H1 (cell line): ENCODE measurements around the gene PRRT4. TPM values are rescaled to one million over a fixed set of nuclear protein-coding genes. Genes with fewer than 3 reads are reported as not detected.

Source experiments
- CTCF ChIA-PET: fragments of 300-600 bp; sonication (Branson Sonifier 250); formaldehyde crosslinking; loops from one replicate; lab custom pipeline; 2021; ENCODE audit not compliant: partially characterized antibody; lab: Charles Lee
- POLR2A ChIA-PET: fragments of 300-600 bp; sonication (Branson Sonifier 250); formaldehyde crosslinking; loops from one replicate; lab custom pipeline; 2021; ENCODE audit warnings: inconsistent platforms; ENCODE audit not compliant: partially characterized antibody; lab: Charles Lee
- DNase-seq, 2 experiments: peaks; one replicate each; pipeline versions ENCODE4 v3.0.0 to v3.0.0-alpha.2; 2010 to 2022; ENCODE audit warnings: low spot score in 2 of 2, low read depth in 1 of 2, mixed read lengths in 1 of 2
- FAIRE-seq: peaks from 2 replicates; lab custom pipeline; 2011; peaks lifted over from hg19 to GRCh38; lab: Jason Lieb, UNC
- H2AFZ ChIP-seq: 2 replicates; pipeline ENCODE4 v1.8.1; 2012; ENCODE audit warnings: low read length, inconsistent platforms
- H2AK5ac ChIP-seq: 2 replicates; pipeline ENCODE4 v1.6.1; 2013; ENCODE audit warnings: low read depth, low read length
- H2BK120ac ChIP-seq: replicated peaks from 2 replicates; pipeline ENCODE3; 2013; ENCODE audit warnings: low read depth, low read length, inconsistent platforms
- H2BK12ac ChIP-seq: 2 replicates; pipeline ENCODE4 v1.6.1; 2013; ENCODE audit warnings: low read depth, low read length
- H2BK15ac ChIP-seq: 2 replicates; pipeline ENCODE4 v1.6.1; 2013; ENCODE audit warnings: low read length
- H2BK20ac ChIP-seq: 2 replicates; pipeline ENCODE4 v1.6.1; 2013; ENCODE audit warnings: low read length
- H2BK5ac ChIP-seq: 2 replicates; pipeline ENCODE4 v1.6.1; 2013; ENCODE audit warnings: low read depth, low read length
- H3K14ac ChIP-seq: 2 replicates; pipeline ENCODE4 v1.6.1; 2013; ENCODE audit warnings: inconsistent platforms; ENCODE audit not compliant: insufficient read length
- H3K18ac ChIP-seq: 2 replicates; pipeline ENCODE4 v1.6.1; 2013; ENCODE audit warnings: low read length; ENCODE audit errors: extremely low read depth
- H3K23ac ChIP-seq: 2 replicates; pipeline ENCODE4 v1.6.1; 2013; ENCODE audit warnings: inconsistent platforms; ENCODE audit not compliant: insufficient read length
- H3K23me2 ChIP-seq: 2 replicates; pipeline ENCODE4 v1.6.1; 2013; ENCODE audit warnings: low read depth, low read length
- H3K27ac ChIP-seq: 2 replicates; pipeline ENCODE4 v1.6.1; 2011; ENCODE audit warnings: low read depth, low read length, inconsistent platforms
- H3K27me3 ChIP-seq, 4 experiments: replicated peaks in 1 of 4; 1 replicate in 1 of 4; 2 replicates in 3 of 4; pipeline versions ENCODE4 v1.6.1 to v1.8.1; 2011 to 2013; ENCODE audit warnings: low read length in 3 of 4, mild to moderate bottlenecking in 3 of 4, inconsistent platforms in 2 of 4, mixed read lengths in 2 of 4, moderate library complexity in 1 of 4; ENCODE audit not compliant: control insufficient read depth in 3 of 4, insufficient read depth in 3 of 4; ENCODE audit errors: extremely low read depth in 1 of 4
- H3K36me3 ChIP-seq, 4 experiments: 2 replicates each; pipeline versions ENCODE4 v1.6.1 to v1.8.1; 2011 to 2013; ENCODE audit warnings: mild to moderate bottlenecking in 4 of 4, low read length in 3 of 4, moderate library complexity in 2 of 4, control low read depth in 1 of 4, inconsistent platforms in 1 of 4; ENCODE audit not compliant: insufficient read depth in 4 of 4, control insufficient read depth in 2 of 4
- H3K4ac ChIP-seq: replicated peaks from 2 replicates; pipeline ENCODE3; 2013; ENCODE audit warnings: low read length, low read depth, mixed read lengths, inconsistent platforms; ENCODE audit not compliant: insufficient read length
- H3K4me1 ChIP-seq, 4 experiments: replicated peaks in 1 of 4; 1 replicate in 1 of 4; 2 replicates in 3 of 4; pipeline versions ENCODE4 v1.6.1 to v1.8.1; 2011 to 2013; ENCODE audit warnings: low read length in 3 of 4, inconsistent platforms in 2 of 4, mixed read lengths in 1 of 4; ENCODE audit not compliant: insufficient read depth in 4 of 4, control insufficient read depth in 3 of 4
- H3K4me2 ChIP-seq, 2 experiments: 2 replicates each; pipeline versions ENCODE4 v1.6.1 to v1.8.1; 2011 to 2013; ENCODE audit warnings: low read depth in 2 of 2, low read length in 2 of 2, control low read depth in 1 of 2, inconsistent platforms in 1 of 2, mild to moderate bottlenecking in 1 of 2; ENCODE audit not compliant: insufficient read depth in 1 of 2
- H3K4me3 ChIP-seq, 4 experiments: fragments of 200-600, 300-600 bp in 1 of 4; sonication (generic), shearing (Covaris generic), sonication (Bioruptor Twin) in 1 of 4; 2 replicates each; pipeline versions ENCODE4 v1.5.1 to v1.8.1; 2011 to 2016; ENCODE audit warnings: low read length in 4 of 4, low read depth in 3 of 4, control low read depth in 2 of 4, inconsistent platforms in 2 of 4, mild to moderate bottlenecking in 2 of 4, mixed read lengths in 1 of 4, moderate library complexity in 1 of 4; ENCODE audit not compliant: insufficient read depth in 2 of 4; ENCODE audit errors: extremely low read depth in 1 of 4
- H3K56ac ChIP-seq: replicated peaks from 2 replicates; pipeline ENCODE3; 2013; ENCODE audit warnings: low read depth, mild to moderate bottlenecking, mixed read lengths, low read length, inconsistent platforms; ENCODE audit not compliant: insufficient read length
- H3K79me1 ChIP-seq: 2 replicates; pipeline ENCODE4 v1.6.1; 2013; ENCODE audit warnings: low read depth, low read length, control low read depth
- H3K79me2 ChIP-seq, 2 experiments: 2 replicates each; pipeline versions ENCODE4 v1.6.1 to v1.8.1; 2012 to 2013; ENCODE audit warnings: low read length in 2 of 2, mild to moderate bottlenecking in 2 of 2, inconsistent platforms in 1 of 2; ENCODE audit not compliant: insufficient read depth in 2 of 2, control insufficient read depth in 1 of 2
- H3K9ac ChIP-seq, 4 experiments: replicated peaks in 1 of 4; 1 replicate in 1 of 4; 2 replicates in 3 of 4; pipeline versions ENCODE4 v1.6.1 to v1.8.1; 2011 to 2013; ENCODE audit warnings: low read depth in 3 of 4, low read length in 3 of 4, control low read depth in 2 of 4, mild to moderate bottlenecking in 2 of 4, moderate library complexity in 2 of 4, inconsistent platforms in 1 of 4; ENCODE audit errors: extremely low read depth in 1 of 4
- H3K9me3 ChIP-seq, 2 experiments: 2 replicates each; pipeline versions ENCODE4 v1.6.1 to v1.8.1; 2012 to 2013; ENCODE audit warnings: mild to moderate bottlenecking in 2 of 2, moderate library complexity in 2 of 2, control low read depth in 1 of 2, inconsistent platforms in 1 of 2, low read depth in 1 of 2, low read length in 1 of 2, mixed read lengths in 1 of 2; ENCODE audit not compliant: insufficient read depth in 2 of 2
- H4K20me1 ChIP-seq, 2 experiments: replicated peaks in 1 of 2; 2 replicates each; pipeline versions ENCODE3 to v1.8.1; 2011 to 2013; ENCODE audit warnings: inconsistent platforms in 2 of 2, low read length in 2 of 2, mild to moderate bottlenecking in 1 of 2; ENCODE audit not compliant: insufficient read depth in 2 of 2, control insufficient read depth in 1 of 2
- H4K5ac ChIP-seq: 2 replicates; pipeline ENCODE4 v1.6.1; 2013; ENCODE audit warnings: low read length, low read depth, mixed read lengths, inconsistent platforms; ENCODE audit not compliant: insufficient read length
- H4K8ac ChIP-seq: 2 replicates; pipeline ENCODE4 v1.8.0; 2013; ENCODE audit warnings: mild to moderate bottlenecking, moderate library complexity, low read length, inconsistent platforms; ENCODE audit not compliant: insufficient read depth; ENCODE audit errors: extremely low read depth
- H4K91ac ChIP-seq: replicated peaks from 2 replicates; pipeline ENCODE3; 2013; ENCODE audit warnings: low read length, mixed read lengths, inconsistent platforms; ENCODE audit not compliant: insufficient read length
- ATF3 ChIP-seq: IDR thresholded peaks from 2 replicates; pipeline ENCODE4 v1.6.1; 2011; ENCODE audit warnings: low read depth, mild to moderate bottlenecking, low read length; ENCODE audit not compliant: insufficient read depth
- BACH1 ChIP-seq: IDR thresholded peaks from 2 replicates; pipeline ENCODE4 v1.6.1; 2012; ENCODE audit warnings: low read length, improper control_type of control experiment
- CHD1 ChIP-seq: IDR thresholded peaks from 2 replicates; pipeline ENCODE4 v1.6.1; 2012; ENCODE audit warnings: low read depth, low read length, improper control_type of control experiment
- CREB1 ChIP-seq: IDR thresholded peaks from 2 replicates; pipeline ENCODE4 v1.6.1; 2012; ENCODE audit warnings: inconsistent platforms
- MAFK ChIP-seq: IDR thresholded peaks from 2 replicates; pipeline ENCODE4 v1.6.1; 2012; ENCODE audit warnings: low read depth, mild to moderate bottlenecking, improper control_type of control experiment, low read length
- PHF8 ChIP-seq: fragments of 200-600 bp; sonication (generic); conservative IDR thresholded peaks from 2 replicates; pipeline ENCODE4 v1.7.1; 2012; ENCODE audit warnings: low read depth, mild to moderate bottlenecking, inconsistent platforms, low read length, moderate library complexity
- POLR2AphosphoS5 ChIP-seq: IDR thresholded peaks from 2 replicates; pipeline ENCODE4 v1.6.1; 2011; ENCODE audit warnings: low read depth, low read length
- RBBP5 ChIP-seq: IDR thresholded peaks from 2 replicates; pipeline ENCODE4 v1.7.1; 2012; ENCODE audit warnings: low read depth, mild to moderate bottlenecking, inconsistent platforms, low read length, moderate library complexity, borderline replicate concordance
- RFX5 ChIP-seq: IDR thresholded peaks from 2 replicates; pipeline ENCODE4 v1.6.1; 2011; ENCODE audit warnings: low read depth, low read length, improper control_type of control experiment, borderline replicate concordance
- SIN3A ChIP-seq, 2 experiments: IDR thresholded peaks in 1 of 2; conservative IDR thresholded peaks in 1 of 2; 2 replicates each; pipeline ENCODE4 v1.6.1; 2011 to 2012; ENCODE audit warnings: low read length in 2 of 2, improper control_type of control experiment in 1 of 2, low read depth in 1 of 2, mild to moderate bottlenecking in 1 of 2
- TAF7 ChIP-seq: optimal IDR thresholded peaks from 2 replicates; pipeline ENCODE3; 2011; ENCODE audit warnings: low read depth, mild to moderate bottlenecking, inconsistent platforms, low read length, moderate library complexity, borderline replicate concordance
- USF2 ChIP-seq: IDR thresholded peaks from 2 replicates; pipeline ENCODE4 v1.6.1; 2011; ENCODE audit warnings: low read length, improper control_type of control experiment
- WGBS, 2 experiments: shearing (Covaris generic) in 1 of 2; methylation state at CpG; one replicate each; pipeline versions ENCODE4 v1.1.6 to v1.1.7; 2013 to 2015; ENCODE audit warnings: low lambda C conversion rate in 2 of 2, mixed read lengths in 2 of 2, inconsistent platforms in 1 of 2, low coverage in 1 of 2, missing lambda C conversion rate in 1 of 2; ENCODE audit not compliant: insufficient replicate concordance in 2 of 2, insufficient coverage in 1 of 2, insufficient read length in 1 of 2; ENCODE audit errors: extremely low coverage in 1 of 2, missing lambda C conversion rate in 1 of 2; 5-methylcytosine and 5-hydroxymethylcytosine counted together
- polyA plus RNA-seq, 7 experiments: library from polyadenylated mRNA; depleted of rRNA in 3 of 7; stranded (reverse) in 5 of 7; unstranded in 2 of 7; fragments of >200 nt in 5 of 7; fragments of 200-250 nt in 2 of 7; gene quantifications; 1 replicate in 5 of 7; 2 replicates in 1 of 7; 4 replicates in 1 of 7; pipeline versions ENCODE4 v1.2.1 to v1.2.3, GENCODE V29; 2011 to 2013; ENCODE audit warnings: missing spikeins in 2 of 7, mixed read lengths in 2 of 7
- total RNA-seq: library from RNA; stranded (reverse); fragmentation: NEBNext Ultra II Directional; extraction: Animal tissue kit (Norgen Biotek cat#: 25700); gene quantifications from 2 replicates; pipeline ENCODE4 v1.2.1, GENCODE V29; 2021

The PRRT4 gene
- total and polyA plus RNA-seq, 2 of the 8 experiments (the other 6 are each of a cell fraction or from before 2014, with no cell fraction given): 0.34 to 1.0 TPM

GRCh38 chr7:128363261-128363721, 1.8 kb upstream of the PRRT4 start:
- ChIA-PET CTCF (interaction anchor here (0.6 to 11.5 kb wide), 3 partner anchors 15 to 1369 kb away, joined by 3 to 274 read pairs (median 7); no protein-coding TSS in a partner anchor), POLR2A (no interaction called here)
- H3K4me1 ChIP-seq: peaks cover 0 to 14% (median 7%) of the 10 kb centered on the region in 4 experiments; a peak in 5 of 7 replicates
- no peaks in the 10 kb centered on the region for H3K9me3 ChIP-seq
- H3K4me3 ChIP-seq: no peak overlapping the region
- no peak overlapping the region for H2AK5ac ChIP-seq
- H3K23ac ChIP-seq: no peak overlapping the region
- H2BK15ac ChIP-seq: no peak overlapping the region
- H4K8ac ChIP-seq: no peak overlapping the region
- H3K36me3 ChIP-seq: peaks cover 0 to 9% (median 0%) of the 10 kb centered on the region in 4 experiments; a peak in 1 of 8 replicates
- FAIRE-seq (no peak), DNase-seq (no peak)
- peaks cover 8% of the 10 kb centered on the region; the same call in 1 of the 2 replicates for H3K23me2 ChIP-seq
- no peaks in the 10 kb centered on the region for H3K79me1 ChIP-seq
- H2BK12ac ChIP-seq: no peak overlapping the region
- H2AFZ ChIP-seq: no peak overlapping the region
- H3K4me2 ChIP-seq: no peak overlapping the region
- H4K91ac ChIP-seq: no peak overlapping the region
- H3K14ac ChIP-seq: no peak overlapping the region
- 84% methylated on average over 6 of the region's 6 CpGs; no CpG with 5 or more reads in 1 of the 2 experiments for WGBS, 2 experiments
- H2BK5ac ChIP-seq: no peak overlapping the region
- H3K27me3 ChIP-seq: peaks cover 28 to 70% (median 57%) of the 10 kb centered on the region in 4 experiments
- no peak overlapping the region for H2BK120ac ChIP-seq
- H3K4ac ChIP-seq: no peak overlapping the region
- no peak overlapping the region for H3K56ac ChIP-seq
- H4K20me1 ChIP-seq: no peaks in the 10 kb centered on the region
- no peaks in the 10 kb centered on the region for H3K79me2 ChIP-seq
- H2BK20ac ChIP-seq: no peak overlapping the region
- no peak overlapping the region for H4K5ac ChIP-seq
- no peak overlapping the region for H3K9ac ChIP-seq
- H3K18ac ChIP-seq: no peak overlapping the region
- no peak overlapping the region for H3K27ac ChIP-seq
- TF ChIP-seq SIN3A (conservative IDR thresholded peaks at IDR 0.05 in 1 of 2, IDR thresholded peaks at IDR 0.05 in 1 of 2; ENCODE audit: low read depth in 1 of 2, low read length in 2 of 2) (no peak), MAFK (no peak), USF2 (no peak), ATF3 (no peak), RBBP5 (no peak), PHF8 (no peak), POLR2AphosphoS5 (no peak), CHD1 (no peak), BACH1 (no peak), TAF7 (no peak), CREB1 (no peak), RFX5 (no peak)
